ENCODE data around the gene VTN. TPM values are rescaled to one million over a fixed set of nuclear protein-coding genes. Genes with fewer than 3 reads are reported as not detected.

VTN gene
- total RNA-seq, 2 donors from 2014 or later = 0.34 to 0.53 TPM

DNA sequence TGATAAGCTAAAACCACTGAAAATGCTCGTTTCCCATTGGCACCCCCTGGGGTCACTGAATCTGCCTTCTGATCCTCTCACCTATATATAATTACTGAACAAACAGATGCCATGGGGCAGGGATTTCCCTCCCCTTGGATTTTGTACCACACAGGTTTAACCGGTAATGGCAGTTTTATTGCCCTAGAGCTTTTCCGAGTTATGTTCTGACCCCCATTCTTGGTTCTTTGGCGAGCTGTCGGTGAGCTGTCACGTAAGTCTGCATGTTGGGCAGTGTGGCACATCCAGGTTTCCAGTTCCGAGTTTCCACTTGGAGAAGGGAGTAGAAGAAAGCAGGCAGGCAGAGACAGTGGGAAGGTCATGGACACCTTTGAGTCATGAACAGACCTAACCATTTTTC, 44.0 kb downstream of the VTN start:
- no peaks in the 10 kb centered on the region for H3K9me3 Mint-ChIP-seq
- peak overlapping the region in 1 of 2 donors; percentile 58 for H3K27ac Mint-ChIP-seq
- DNase-seq (ENCODE audit: low spot score in 2 of 2) (no peak), ATAC-seq (no peak)
- peaks cover 12 to 17% of the 10 kb centered on the region in 2 donors for H3K36me3 Mint-ChIP-seq

DNA sequence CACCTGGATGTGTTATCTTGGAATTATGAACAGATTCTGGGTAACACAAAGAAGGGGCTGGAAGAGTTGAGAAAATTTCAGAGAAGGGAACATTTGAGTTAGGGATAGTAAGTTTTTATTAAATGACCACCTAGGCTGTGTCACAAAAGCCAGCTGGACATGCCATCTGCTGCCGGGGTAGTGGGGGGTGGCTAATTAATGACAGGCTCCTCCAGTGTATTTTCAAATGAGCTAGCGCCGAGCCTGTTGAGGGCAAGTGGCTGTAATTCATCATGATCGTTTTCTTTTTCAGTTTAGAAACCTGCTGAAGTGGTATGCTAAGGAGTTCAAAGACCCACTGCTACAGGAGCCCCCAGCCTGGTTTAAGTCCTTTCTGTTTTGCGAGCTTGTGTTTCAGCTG, 44.9 kb downstream of the VTN start:
- no peaks in the 10 kb centered on the region for H3K9me3 Mint-ChIP-seq
- H3K36me3 Mint-ChIP-seq = peaks cover 19 to 26% of the 10 kb centered on the region in 2 donors
- ATAC-seq (no peak), DNase-seq (ENCODE audit: low spot score in 2 of 2) (no peak)
- no peak overlapping the region for H3K27ac Mint-ChIP-seq

DNA sequence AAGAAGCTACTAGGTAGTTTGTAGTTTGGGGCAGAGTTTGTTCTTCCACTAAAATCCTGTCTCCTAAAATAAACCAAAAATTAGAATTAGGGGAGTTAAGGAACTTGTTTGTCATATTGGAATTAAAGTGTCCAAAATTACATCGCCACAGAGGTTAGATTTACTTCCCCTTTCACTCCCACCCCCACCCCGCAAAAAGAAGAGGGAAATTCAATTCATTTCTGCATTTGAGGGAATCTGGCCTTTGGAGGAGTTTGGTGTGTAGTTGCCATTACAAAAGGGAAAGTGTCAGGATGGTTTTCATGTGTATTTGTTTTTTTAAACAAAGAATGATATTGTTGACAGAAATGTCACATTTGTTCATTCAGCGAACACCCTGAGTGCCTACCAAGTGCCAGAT, 45.3 kb downstream of the VTN start:
- H3K9me3 Mint-ChIP-seq = no peaks in the 10 kb centered on the region
- H3K36me3 Mint-ChIP-seq = peaks cover 24 to 30% of the 10 kb centered on the region in 2 donors
- H3K27ac Mint-ChIP-seq = no peak overlapping the region
- ATAC-seq (no peak), DNase-seq (ENCODE audit: low spot score in 2 of 2) (no peak)

DNA sequence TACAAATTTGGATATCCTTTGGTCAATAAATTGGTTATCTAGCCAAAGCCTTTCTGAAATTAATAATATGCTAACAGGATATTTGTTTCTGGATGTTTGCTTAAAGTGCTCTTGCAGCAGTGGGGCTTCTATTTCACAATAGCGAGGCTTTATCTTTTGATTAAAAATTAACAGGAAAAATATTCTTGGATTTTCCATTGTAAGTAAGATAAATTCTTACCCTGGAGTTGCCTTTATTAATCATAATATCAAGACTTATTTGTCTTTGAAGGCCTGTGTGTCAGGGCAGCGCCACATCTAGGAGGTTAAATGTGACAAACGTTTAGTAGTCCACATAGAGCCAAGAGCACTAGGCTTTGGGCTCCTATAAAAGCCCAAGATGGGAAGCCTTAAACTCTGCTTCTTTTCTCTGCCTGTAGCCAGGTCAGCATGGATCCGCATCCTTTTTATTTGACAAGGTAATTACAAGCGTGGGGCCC, 45.8 kb downstream of the VTN start:
- Mint-ChIP-seq H3K9me3 (no peaks in the 10 kb centered on the region), H3K27ac (no peak overlapping the region), H3K36me3 (peaks cover 28 to 35% of the 10 kb centered on the region in 2 donors)
- DNase-seq (ENCODE audit: low spot score in 2 of 2) (no peak), ATAC-seq (no peak)

DNA sequence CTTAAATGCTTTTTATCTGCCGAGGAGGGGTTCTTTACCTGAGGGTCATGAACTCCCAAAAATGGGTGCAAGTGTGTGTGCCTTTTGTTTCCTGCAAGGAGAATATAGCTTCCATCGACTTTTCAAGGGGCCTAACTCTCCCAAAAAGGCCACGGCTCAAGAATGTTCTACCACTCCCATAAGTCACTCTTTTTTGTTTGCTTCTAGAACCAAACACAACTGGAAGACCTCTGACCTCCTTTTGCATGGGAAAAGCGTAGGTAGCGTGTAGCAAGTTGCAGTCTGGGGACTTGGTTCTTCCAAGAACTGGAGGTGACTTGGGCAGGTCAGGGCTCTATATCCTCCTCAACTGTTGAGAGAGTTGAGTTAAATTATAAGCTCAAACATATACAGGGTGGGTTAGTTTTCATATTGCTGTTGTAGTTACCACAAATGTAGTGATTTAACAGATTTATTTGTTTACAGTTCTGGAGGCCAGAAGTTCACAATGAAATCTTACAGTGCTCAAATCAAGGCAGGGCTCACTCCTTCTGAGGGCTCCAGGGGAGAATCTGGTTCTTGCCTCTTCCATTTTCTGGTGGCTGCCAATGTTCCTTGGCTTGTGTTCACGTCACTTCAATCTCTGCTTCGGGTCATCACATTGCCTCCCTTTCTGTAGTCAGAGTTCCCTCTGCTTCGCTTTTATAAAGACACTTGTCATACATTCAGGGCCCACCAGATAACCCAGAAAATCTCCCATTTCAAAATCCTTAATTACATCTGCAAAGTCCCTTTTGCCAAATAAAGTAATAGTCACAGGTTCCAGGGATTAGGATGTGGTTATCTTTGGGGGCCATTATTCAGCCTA, 49.7 kb downstream of the VTN start:
- ATAC-seq = no peak
- H3K9me3 Mint-ChIP-seq = no peaks in the 10 kb centered on the region
- peaks cover 17 to 33% of the 10 kb centered on the region in 2 donors for H3K36me3 Mint-ChIP-seq
- no peak for DNase-seq (ENCODE audit: low spot score in 2 of 2)
- H3K27ac Mint-ChIP-seq = peak overlapping the region; percentile 85 to 94

DNA sequence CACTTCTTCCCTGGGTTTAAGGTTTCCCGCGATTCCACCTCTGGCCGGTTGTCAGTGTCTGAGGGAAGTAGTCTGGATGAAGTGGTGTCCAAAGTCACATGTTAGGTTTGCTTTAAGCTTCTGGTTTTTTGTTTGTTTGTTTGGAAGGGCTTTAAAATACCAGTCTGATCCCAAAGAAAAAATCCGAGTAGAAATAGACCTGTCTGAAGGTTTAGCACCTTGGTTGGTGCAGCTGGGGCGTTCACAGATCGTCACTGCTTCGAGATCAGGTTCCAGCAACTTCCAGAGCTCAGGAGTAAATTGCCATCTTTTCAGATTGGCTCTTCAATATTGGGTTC, 50.5 kb downstream of the VTN start:
- ATAC-seq (no peak), DNase-seq (ENCODE audit: low spot score in 2 of 2) (no peak)
- Mint-ChIP-seq H3K36me3 (peaks cover 17 to 33% of the 10 kb centered on the region in 2 donors), H3K27ac (peak overlapping the region; percentile 85 to 94), H3K9me3 (no peaks in the 10 kb centered on the region)

DNA sequence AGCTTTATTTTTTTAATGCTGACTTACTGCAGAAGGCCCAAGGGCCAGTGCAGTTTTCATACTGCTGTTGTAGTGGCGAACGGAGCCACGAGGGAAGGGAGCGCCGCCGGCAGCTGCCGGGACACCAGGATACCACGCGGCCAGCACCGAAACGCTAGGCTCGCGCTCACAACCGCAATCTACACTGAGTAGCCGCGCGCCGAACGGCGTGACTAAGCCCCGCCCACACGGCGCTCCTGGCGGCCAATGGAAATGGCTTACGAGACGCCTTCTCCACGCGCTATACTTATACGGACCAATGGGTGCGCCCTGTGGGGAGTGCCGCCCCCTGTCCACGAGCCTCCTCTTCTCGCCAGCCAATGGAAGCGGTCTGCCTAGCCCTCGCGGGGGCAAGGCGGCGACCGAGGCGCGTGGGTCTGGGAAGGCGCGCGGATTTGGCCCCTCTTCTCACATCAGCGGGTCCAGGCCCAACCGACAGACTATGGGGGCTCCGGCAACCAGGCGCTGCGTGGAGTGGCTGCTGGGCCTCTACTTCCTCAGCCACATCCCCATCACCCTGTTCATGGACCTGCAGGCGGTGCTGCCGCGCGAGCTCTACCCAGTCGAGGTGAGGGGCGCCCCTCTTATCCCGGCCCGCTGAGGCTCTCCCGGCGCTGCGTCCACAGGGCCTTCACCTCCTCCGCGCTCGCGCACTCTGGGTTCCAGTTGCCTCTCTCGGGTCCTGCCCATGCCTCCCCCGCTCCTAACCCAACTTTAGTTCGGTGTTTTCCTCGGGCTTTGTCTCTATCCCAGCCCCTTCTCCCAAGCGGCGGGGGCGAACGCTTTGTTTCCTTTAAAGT, 51.1 kb downstream of the VTN start, which contains the start of gene TMEM97:
TMEM97 (plus strand) TSS at position 442 of the 839 bp plus-strand sequence; CDS start at position 482, 40 bp downstream.
- Mint-ChIP-seq H3K9me3 (no peaks in the 10 kb centered on the region), H3K27ac (peak within 1 kb of the TSS; percentile 85 to 94), H3K36me3 (peaks cover 17 to 33% of the 10 kb centered on the region in 2 donors)
- DNase-seq (ENCODE audit: low spot score in 2 of 2) (peak; percentile 93 to 95), ATAC-seq (peak; percentile 98 to 99)

DNA sequence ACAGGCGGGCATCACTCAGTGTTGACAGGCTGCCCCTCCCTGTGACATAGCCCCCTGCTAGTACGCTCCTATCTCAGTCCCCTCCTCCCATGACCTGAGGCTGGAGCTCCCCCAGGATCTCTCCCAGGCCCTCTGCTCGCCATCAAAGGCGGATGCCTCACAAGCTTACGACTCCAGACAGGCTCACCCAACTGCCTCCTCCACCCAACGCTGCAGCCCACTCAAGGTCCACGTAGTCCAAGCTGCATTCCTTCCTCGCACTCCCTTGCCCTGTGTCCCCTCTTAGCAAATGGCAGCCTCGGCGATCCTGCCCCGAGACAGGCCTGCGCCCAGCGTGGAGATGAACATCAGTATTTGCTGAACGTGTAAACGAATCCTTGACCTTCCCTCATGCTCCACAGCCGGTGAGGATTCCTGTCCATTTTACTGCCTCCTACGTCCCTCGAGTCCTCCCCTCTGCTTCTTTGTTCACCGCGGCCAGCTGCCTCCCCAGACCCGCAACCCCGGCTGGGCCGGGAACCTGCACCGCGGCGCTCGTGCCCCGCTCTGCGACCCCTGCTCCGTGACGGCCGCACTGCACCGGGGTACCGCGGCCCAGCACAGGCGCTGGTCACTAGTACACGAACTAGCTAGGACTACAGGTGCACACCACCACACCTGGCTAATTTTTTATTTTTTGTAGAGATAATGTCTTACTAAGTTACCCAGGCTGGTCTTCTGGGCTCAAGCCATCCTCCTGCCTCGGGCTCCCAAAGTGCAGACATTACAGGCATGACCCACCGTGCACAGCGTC, 51.9 kb downstream of the VTN start:
- ATAC-seq (peak; percentile 2 to 6), DNase-seq (ENCODE audit: low spot score in 2 of 2) (peak in 1 of 2 donors; percentile 30)
- Mint-ChIP-seq H3K27ac (peak overlapping the region in 1 of 2 donors; percentile 85), H3K9me3 (no peaks in the 10 kb centered on the region), H3K36me3 (peaks cover 17 to 33% of the 10 kb centered on the region in 2 donors)

Other genes with a start within 250 kb of the VTN start
- gene TMEM97, start 51.1 kb downstream of the VTN start, total RNA-seq = 10 to 100 TPM; 24.5 to 31.1 TPM
- gene IFT20, start 34.8 kb downstream of the VTN start, total RNA-seq = 10 to 100 TPM; 16.4 to 16.8 TPM
- gene TNFAIP1, start 34.5 kb downstream of the VTN start, total RNA-seq = 10 to 100 TPM; 25.7 to 26.2 TPM
- gene POLDIP2, start 12.8 kb downstream of the VTN start, total RNA-seq = 10 to 100 TPM; 62.2 to 83.4 TPM
- not detected for gene SEBOX, start 5.1 kb downstream of the VTN start, total RNA-seq
- 10 to 100 TPM; 13.9 to 29.5 TPM for gene SARM1, start 1.4 kb upstream of the VTN start, total RNA-seq
- gene SLC46A1, start 35.9 kb upstream of the VTN start, total RNA-seq = 1 to 10 TPM; 1.8 to 3.6 TPM
- not detected for gene SLC13A2, start 103.3 kb upstream of the VTN start, total RNA-seq
- not detected for gene FOXN1, start 136.0 kb upstream of the VTN start, total RNA-seq
- 10 to 100 TPM; 53.0 to 56.6 TPM for gene UNC119, start 182.3 kb upstream of the VTN start, total RNA-seq
- 10 to 100 TPM; 39.6 to 44.1 TPM for gene PIGS, start 201.2 kb upstream of the VTN start, total RNA-seq
- 100 to 1,000 TPM in 1 of 2 donors, 10 to 100 TPM in 1; 41.6 to 220 TPM for gene ALDOC, start 206.6 kb upstream of the VTN start, total RNA-seq
- 100 to 1,000 TPM; 150 to 326 TPM for gene SPAG5, start 228.7 kb upstream of the VTN start, total RNA-seq
- gene RSKR, start 243.9 kb upstream of the VTN start, total RNA-seq = 10 to 100 TPM; 29.7 to 32.2 TPM